GM18505 (cell line): ENCODE data around the gene BLVRA.
A peak's percentile ranks its signal among the peaks of the same experiment; 100 is the strongest.
"Not testable (repeated sequence)": the region's sequence is repeated elsewhere in the genome, so short reads cannot be mapped to it uniquely, and the experiment has no call there.

Experiments
- ATAC-seq: cut with Tn5 transposase; IDR thresholded peaks from one replicate; pipeline ENCODE4 v1.9.1; 2021; ENCODE audit not compliant: unreplicated experiment
- POLR2A ChIP-seq: IDR thresholded peaks from 4 replicates; pipeline ENCODE4 v1.6.1; 2011; ENCODE audit warnings: borderline replicate concordance; ENCODE audit not compliant: insufficient read depth, insufficient read length; ENCODE audit errors: extremely low read depth

Gene BLVRA

GRCh38 chr7:43769281-43769680 is 10.8 kb downstream of the BLVRA start:
- no peak for TF ChIP-seq POLR2A
- no peak for ATAC-seq

DNA sequence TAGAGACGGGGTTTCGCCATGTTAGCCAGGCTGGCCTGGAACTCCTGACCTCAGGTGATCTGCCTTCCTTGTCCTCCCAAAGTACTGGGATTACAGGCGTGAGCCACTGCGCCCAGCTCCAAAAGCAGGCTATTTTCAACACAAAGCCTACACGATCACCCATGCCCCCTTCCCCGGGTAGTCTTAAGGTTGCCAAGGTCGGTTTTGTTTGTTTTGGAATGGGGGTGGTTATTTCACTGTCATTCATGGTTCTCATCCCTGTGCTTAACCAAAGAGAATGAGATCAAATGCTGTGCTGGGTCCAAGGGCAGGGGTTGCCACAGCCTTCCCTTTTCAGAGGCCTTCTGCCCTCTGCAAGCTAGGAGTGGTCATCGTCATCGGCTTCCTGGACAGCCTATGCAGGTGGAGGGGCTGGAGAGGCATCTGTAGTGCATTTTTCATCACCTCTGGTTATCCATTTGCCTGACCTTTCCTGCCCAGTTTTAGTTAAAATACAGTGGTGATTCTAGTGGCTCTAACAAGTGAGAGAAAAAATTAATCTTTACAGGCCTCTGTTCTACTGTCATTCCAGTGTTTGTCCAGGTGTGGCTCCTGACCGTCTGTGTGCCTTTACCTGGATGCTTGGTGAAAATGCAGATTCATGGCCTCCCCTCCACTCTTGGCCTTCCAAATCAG is 11.4 kb downstream of the BLVRA start:
- TF ChIP-seq POLR2A, result no peak
- ATAC-seq, result no peak

DNA sequence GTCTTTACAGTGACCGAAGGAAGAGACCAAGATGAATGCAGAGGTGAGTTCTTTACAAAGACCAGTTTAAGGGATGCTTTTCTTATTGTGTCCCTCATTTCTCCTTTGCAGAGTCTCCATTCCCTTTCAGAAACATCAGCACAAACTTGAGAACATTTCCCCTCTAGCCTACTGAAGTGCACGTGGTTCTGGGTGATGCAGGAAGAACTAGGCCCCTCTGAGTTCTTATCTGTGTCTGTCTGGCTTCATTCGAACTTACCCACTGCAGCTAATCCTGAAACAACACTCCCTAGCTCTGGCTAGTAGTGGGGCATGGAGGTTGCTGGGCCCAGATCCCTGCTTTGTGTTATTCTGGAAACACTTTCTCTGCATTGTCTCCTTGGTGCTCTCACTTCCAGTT is 12.6 kb downstream of the BLVRA start:
- no peak for ATAC-seq
- TF ChIP-seq POLR2A, result no peak

GRCh38 chr7:43771573-43771972 is 13.1 kb downstream of the BLVRA start:
- no peak for ATAC-seq
- TF ChIP-seq POLR2A, result no peak

DNA sequence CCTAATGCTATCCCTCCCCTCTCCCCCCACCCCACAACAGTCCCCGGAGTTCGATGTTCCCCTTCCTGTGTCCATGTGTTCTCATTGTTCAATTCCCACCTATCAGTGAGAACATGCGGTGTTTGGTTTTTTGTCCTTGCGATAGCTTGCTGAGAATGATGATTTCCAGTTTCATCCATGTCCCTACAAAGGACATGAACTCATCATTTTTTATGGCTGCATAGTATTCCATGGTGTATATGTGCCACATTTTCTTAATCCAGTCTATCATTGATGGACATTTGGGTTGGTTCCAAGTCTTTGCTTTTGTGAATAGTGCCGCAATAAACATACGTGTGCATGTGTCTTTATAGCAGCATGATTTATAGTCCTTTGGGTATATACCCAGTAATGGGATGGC is 14.8 kb downstream of the BLVRA start:
- not testable (repeated sequence) for ATAC-seq

- not testable (repeated sequence) for ATAC-seq
Measured at GRCh38 chr7:43775255-43775654, 16.8 kb downstream of the BLVRA start.

DNA sequence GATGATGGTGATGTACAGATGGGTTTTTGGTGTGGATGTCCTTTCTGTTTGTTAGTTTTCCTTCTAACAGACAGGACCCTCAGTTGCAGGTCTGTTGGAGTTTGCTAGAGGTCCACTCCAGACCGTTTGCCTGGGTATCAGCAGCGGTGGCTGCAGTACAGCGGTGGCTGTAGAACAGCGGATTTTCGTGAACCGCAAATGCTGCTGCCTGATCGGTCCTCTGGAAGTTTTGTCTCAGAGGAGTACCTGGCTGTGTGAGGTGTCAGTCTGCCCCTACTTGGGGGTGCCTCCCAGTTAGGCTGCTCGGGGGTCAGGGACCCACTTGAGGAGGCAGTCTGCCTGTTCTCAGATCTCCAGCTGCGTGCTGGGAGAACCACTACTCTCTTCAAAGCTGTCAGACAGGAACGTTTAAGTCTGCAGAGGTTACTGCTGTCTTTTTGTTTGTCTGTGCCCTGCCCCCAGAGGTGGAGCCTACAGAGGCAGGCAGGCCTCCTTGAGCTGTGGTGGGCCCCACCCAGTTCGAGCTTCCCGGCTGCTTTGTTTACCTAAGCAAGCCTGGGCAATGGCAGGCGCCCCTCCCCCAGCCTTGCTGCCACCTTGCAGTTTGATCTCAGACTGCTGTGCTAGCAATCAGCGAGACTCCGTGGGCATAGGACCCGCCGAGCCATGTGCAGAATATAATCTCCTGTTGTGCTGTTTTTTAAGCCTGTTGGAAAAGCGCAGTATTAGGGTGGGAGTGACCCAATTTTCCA is 20.0 kb downstream of the BLVRA start:
- ATAC-seq, result not testable (repeated sequence)

DNA sequence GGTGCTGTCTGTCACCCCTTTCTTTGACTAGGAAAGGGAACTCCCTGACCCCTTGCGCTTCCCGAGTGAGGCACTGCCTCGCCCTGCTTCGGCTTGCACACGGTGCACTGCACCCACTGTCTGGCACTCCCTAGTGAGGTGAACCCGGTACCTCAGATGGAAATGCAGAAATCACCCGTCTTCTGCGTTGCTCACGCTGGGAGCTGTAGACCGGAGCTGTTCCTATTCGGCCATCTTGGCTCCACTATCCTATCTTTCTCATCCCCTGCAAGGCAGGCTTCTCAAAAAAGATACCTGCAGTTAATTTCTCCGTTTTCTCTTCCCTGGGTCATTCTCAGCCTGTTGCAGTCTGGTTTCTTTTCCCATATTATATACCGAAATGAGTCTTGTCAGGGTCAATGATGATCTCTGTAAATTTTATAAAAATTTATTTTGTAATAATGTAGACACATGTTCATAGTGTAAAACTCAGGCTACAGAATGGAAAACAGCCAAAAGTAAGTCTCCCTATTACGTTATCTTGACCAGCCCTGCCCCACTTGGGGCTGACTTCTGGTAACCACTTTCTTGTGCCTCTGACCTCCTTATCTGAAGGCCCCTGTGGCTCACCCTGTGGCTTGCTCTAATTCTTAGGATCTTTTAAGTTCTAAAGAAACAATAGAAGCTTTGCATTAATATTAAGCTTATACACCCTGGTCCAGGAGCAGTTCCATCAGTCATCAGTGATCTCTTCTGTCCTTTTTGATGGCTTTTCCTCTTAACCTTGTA is 20.7 kb downstream of the BLVRA start:
- ATAC-seq, result no peak
- no peak for TF ChIP-seq POLR2A

DNA sequence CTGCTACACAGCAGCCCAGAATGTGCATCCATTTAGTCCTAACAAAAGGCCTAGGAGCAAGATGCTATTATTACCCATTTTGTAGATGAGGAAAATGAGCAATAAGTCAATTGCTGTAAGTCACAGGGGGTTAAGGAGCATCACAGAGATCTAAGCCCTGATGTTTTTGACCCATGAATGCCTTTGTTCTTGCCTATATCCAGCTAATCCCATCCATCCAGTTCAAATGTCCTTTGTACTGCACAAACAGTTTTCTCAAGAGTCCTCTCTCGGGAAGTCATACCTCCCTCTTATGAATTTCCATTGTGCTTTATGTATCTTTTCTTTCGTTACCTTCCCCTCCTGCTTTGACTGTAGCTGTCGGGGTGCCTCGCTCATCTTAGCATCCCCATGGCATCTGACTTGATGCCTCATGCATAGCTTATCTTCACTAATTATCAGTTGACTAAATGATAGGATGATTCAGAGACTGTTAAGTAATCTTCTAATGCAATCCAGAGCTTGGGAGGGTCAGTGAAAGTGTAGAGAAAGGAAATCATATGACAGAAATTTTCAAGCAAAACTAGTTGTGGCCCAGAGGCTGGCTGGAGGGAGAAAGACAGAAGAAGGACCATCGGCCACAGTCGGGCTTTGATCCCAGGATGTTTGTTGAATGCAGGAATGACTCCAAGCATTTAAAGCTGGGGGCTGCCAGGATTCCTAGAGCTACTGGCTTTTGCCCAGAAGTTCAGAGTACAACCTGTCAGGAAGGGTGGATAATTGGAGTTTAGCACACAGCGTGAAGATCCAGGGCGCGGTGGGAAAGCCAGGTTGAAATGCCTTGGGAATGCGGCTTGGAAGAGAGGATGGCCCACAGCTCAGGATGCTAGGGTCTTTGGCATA is 23.5 kb downstream of the BLVRA start:
- no peak for ATAC-seq
- no peak for TF ChIP-seq POLR2A

DNA sequence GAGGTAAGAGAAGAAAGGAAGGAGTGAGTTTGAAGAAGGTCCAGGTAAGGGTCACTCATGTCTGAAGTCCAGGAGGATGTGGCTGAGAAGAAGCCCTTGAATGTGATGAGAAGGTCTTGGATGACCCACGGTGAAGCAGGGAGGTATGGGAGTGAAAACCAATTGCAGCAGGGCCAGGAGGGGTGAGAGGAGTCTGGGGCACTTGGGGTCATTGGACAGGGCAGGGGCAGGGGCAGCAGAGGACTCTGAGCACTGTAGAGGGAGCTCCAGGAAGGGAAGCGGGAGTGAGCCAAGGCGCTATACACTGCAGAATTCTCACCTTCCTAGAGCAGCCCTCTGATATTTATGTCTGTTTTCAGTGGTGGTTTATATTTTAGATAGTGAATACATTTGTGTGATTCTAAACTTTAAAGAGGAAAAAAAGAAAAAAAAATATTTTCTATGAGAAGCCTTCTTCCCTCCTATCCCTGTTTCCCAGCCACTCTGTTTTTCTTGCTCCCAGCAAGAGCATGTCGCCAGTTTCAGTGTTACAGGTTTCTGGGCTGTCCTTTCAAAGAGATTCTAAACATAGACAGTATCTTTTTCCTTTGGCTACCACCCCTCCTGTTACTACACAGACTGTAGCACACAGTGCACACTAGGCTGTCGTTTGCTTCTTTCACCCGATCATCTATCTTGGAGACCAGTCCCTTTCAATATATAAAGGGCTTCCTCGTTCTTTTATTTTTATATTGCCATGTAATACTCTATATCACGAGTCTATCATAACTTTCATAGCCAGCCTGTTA is 24.5 kb downstream of the BLVRA start:
- no peak for ATAC-seq
- no peak for TF ChIP-seq POLR2A

GRCh38 chr7:43784030-43784584 is 25.6 kb downstream of the BLVRA start:
- peak; percentile 17 for ATAC-seq
- TF ChIP-seq POLR2A, result no peak

DNA sequence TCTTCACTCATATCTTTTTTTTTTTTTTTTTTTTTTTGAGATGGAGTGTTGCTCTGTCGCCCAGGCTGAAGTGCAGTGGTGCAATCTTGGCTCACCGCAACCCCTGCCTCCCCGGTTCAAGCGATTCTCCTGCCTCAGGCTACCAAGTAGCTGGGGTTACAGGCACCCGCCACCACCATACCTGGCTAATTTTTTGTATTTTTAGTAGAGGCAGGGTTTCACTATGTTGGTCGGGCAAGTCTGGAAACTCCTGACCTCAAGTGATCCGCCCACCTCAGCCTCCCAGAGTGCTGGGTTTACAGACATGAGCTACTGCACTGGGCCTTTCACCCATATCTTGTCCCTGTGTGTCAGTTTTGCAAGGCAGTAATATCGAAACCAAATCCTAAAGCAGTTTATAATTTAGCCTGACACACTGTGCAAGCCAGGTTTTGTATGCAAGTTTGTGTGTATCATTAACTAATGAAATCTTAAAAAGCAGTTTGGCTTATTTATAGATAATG is 26.2 kb downstream of the BLVRA start:
- ATAC-seq, result peak; percentile 94
